ENCODE data around the gene CCDC88A.
"Not testable (repeated sequence)": the region's sequence is repeated elsewhere in the genome, so short reads cannot be mapped to it uniquely, and the experiment has no call there.

CCDC88A gene

DNA sequence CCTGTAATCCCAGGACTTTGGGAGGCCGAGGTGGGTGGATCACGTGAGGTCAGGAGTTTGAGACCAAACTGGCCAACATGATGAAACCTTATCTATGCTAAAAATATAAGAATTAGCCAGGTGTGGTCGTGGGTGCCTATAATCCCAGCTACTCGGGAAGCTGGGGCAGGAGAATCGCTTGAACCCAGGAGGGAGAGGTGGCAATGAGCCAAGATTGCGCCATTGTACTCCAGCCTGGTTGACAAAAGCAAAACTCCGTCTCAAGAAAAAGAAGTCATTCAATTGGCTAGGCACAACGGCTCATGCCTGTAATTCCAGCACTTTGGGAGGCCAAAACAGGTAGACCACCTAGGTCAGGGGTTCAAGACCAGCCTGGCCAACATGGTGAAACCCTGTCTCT lies 178.1 kb downstream of the CCDC88A start:
- in situ Hi-C loops (cut with MboI; ENCODE audit: low sequenced_read_pairs) = not testable (repeated sequence)

GRCh38 chr2:55239656-55240222 lies 179.9 kb downstream of the CCDC88A start:
- in situ Hi-C loops (cut with MboI; ENCODE audit: low sequenced_read_pairs) = no loop called here
